ENCODE data around the gene CDH4.

The CDH4 gene

DNA sequence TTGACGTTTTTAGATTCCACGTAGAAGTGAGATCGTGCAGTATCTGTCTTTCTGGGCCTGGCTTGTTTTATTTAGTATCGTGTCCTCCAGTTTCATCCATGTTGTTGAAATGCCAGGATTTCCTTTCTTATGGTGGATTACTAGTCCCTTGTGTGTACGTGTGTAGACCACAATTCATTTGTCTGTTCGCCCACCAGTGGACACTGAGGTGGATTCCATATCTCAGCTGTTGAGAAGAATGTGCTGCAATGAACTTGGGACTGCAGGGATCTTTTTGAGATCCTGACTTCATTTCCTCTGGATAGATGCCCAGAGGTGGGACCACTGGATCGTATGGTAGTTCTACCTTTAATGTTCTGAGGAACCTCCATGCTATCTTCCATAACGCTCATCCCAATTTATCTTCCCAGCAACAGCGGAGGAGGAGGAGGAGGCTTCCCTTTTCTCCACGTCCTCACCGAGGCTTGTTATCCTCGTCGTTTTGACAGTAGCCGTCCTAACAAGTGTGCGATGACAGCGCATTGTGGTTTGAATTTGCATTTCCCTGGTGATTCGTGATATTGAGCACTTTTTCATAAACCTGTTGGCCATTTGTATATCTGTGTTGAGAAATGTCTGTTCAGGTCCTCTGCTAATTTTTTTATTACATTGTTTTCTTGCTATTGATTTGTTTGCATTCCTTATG, 62.4 kb downstream of the CDH4 start:
- no peaks in the 10 kb centered on the region for H3K9me3 ChIP-seq (ENCODE audit: insufficient read depth, low read length)
- no peaks in the 10 kb centered on the region for H3F3A ChIP-seq (ENCODE audit: insufficient read depth)
- no peak overlapping the region for H3K27ac ChIP-seq (ENCODE audit: low read depth, low read length)
- H3K9me2 ChIP-seq (replicated peaks; ENCODE audit: insufficient read depth, low read length): no peaks in the 10 kb centered on the region
- H3K27me3 ChIP-seq (ENCODE audit: low read length): no peaks in the 10 kb centered on the region
- H4K20me1 ChIP-seq (ENCODE audit: low read depth, low read length): no peaks in the 10 kb centered on the region
- no peak overlapping the region for H3K4me3 ChIP-seq (ENCODE audit: insufficient read depth, low read length, poor library complexity, severe bottlenecking)
- TF ChIP-seq CTCF (IDR thresholded peaks at IDR 0.05; ENCODE audit: insufficient read depth, low read length, poor library complexity, severe bottlenecking): no peak
- no peak for TF ChIP-seq EZH2phosphoT487 (conservative IDR thresholded peaks at IDR 0.05; ENCODE audit: low read length)
- H3K36me3 ChIP-seq (ENCODE audit: low read length): no peaks in the 10 kb centered on the region
- no peak overlapping the region for H2AFZ ChIP-seq (ENCODE audit: low read depth, low read length, severe bottlenecking)
- no peaks in the 10 kb centered on the region for H3K79me2 ChIP-seq (ENCODE audit: insufficient read depth, low read length)
- no peak overlapping the region for H3K4me2 ChIP-seq (ENCODE audit: low read depth, low read length, poor library complexity, severe bottlenecking)
- no peak overlapping the region for H3K9ac ChIP-seq (ENCODE audit: low read length)

DNA sequence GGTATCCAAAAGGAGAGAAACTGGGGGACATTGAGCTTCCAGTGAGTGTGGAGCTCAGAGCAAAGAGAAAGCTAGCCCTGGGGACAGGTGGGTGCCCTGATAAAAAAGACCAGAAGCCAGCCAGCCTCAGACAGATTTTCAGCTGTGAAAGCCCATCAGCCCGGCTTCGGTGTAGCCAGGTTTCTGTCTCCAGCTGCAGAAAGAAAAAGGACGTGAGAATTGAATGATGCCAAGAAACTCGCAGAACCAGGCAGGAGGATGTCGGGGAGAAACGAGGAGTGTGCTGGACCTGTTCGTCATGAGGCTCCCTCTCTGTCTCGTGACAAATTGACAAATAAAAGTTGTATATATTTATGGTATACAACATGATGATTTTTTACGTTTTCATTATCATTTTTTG, 63.3 kb downstream of the CDH4 start:
- Histone ChIP-seq H3K4me2 (ENCODE audit: low read depth, low read length, poor library complexity, severe bottlenecking) (no peak overlapping the region), H3K9me3 (ENCODE audit: insufficient read depth, low read length) (no peaks in the 10 kb centered on the region), H3K4me3 (ENCODE audit: insufficient read depth, low read length, poor library complexity, severe bottlenecking) (no peak overlapping the region), H3F3A (ENCODE audit: insufficient read depth) (no peaks in the 10 kb centered on the region), H3K9me2 (replicated peaks; ENCODE audit: insufficient read depth, low read length) (no peaks in the 10 kb centered on the region), H3K9ac (ENCODE audit: low read length) (no peak overlapping the region), H3K36me3 (ENCODE audit: low read length) (no peaks in the 10 kb centered on the region), H2AFZ (ENCODE audit: low read depth, low read length, severe bottlenecking) (no peak overlapping the region), H3K79me2 (ENCODE audit: insufficient read depth, low read length) (no peaks in the 10 kb centered on the region), H3K27me3 (ENCODE audit: low read length) (no peaks in the 10 kb centered on the region), H4K20me1 (ENCODE audit: low read depth, low read length) (no peaks in the 10 kb centered on the region), H3K27ac (ENCODE audit: low read depth, low read length) (no peak overlapping the region)
- TF ChIP-seq CTCF (IDR thresholded peaks at IDR 0.05; ENCODE audit: insufficient read depth, low read length, poor library complexity, severe bottlenecking): no peak
- no peak for TF ChIP-seq EZH2phosphoT487 (conservative IDR thresholded peaks at IDR 0.05; ENCODE audit: low read length)

GRCh38 chr20:61316346-61316745, 64.3 kb downstream of the CDH4 start:
- Histone ChIP-seq H3K27me3 (ENCODE audit: low read length) (no peaks in the 10 kb centered on the region), H3K4me3 (ENCODE audit: insufficient read depth, low read length, poor library complexity, severe bottlenecking) (no peak overlapping the region), H3F3A (ENCODE audit: insufficient read depth) (no peaks in the 10 kb centered on the region), H3K9ac (ENCODE audit: low read length) (no peak overlapping the region), H2AFZ (ENCODE audit: low read depth, low read length, severe bottlenecking) (no peak overlapping the region), H3K79me2 (ENCODE audit: insufficient read depth, low read length) (no peaks in the 10 kb centered on the region), H4K20me1 (ENCODE audit: low read depth, low read length) (no peaks in the 10 kb centered on the region), H3K36me3 (ENCODE audit: low read length) (no peaks in the 10 kb centered on the region), H3K9me2 (replicated peaks; ENCODE audit: insufficient read depth, low read length) (no peaks in the 10 kb centered on the region), H3K4me2 (ENCODE audit: low read depth, low read length, poor library complexity, severe bottlenecking) (no peak overlapping the region), H3K27ac (ENCODE audit: low read depth, low read length) (no peak overlapping the region), H3K9me3 (ENCODE audit: insufficient read depth, low read length) (no peaks in the 10 kb centered on the region)
- TF ChIP-seq EZH2phosphoT487 (conservative IDR thresholded peaks at IDR 0.05; ENCODE audit: low read length) (no peak), CTCF (IDR thresholded peaks at IDR 0.05; ENCODE audit: insufficient read depth, low read length, poor library complexity, severe bottlenecking) (no peak)
